Nephron progenitor cell (in vitro differentiated cells): ENCODE data around the gene PDCD1LG2.

ENCODE experiments used
- DNase-seq: peaks from one replicate; pipeline ENCODE4 v3.0.0; 2021
- H3K27ac Mint-ChIP-seq: 2 replicates; pipeline ENCODE4 v1.8.0; 2021; ENCODE audit warnings: mild to moderate bottlenecking, moderate library complexity, mixed read lengths
- H3K27me3 Mint-ChIP-seq: 2 replicates; pipeline ENCODE4 v1.8.0; 2021; ENCODE audit warnings: mild to moderate bottlenecking, low read depth, mixed read lengths; ENCODE audit not compliant: poor library complexity
- H3K36me3 Mint-ChIP-seq: 2 replicates; pipeline ENCODE4 v1.8.0; 2021; ENCODE audit warnings: low read depth, mixed read lengths
- H3K4me1 Mint-ChIP-seq: 2 replicates; pipeline ENCODE4 v1.8.0; 2021; ENCODE audit warnings: mixed read lengths
- H3K4me3 Mint-ChIP-seq: 2 replicates; pipeline ENCODE4 v1.8.0; 2021; ENCODE audit warnings: mild to moderate bottlenecking, moderate library complexity, mixed read lengths
- H3K9me3 Mint-ChIP-seq: 2 replicates; pipeline ENCODE4 v1.8.0; 2021; ENCODE audit warnings: mild to moderate bottlenecking, moderate library complexity, mixed read lengths
- CTCF ChIP-seq: fragments of 200-600 bp; sonication (generic); IDR thresholded peaks from 2 replicates; pipeline ENCODE4 v1.5.0; 2021; ENCODE audit warnings: antibody characterized with exemption

The PDCD1LG2 gene

GRCh38 chr9:5609226-5609596 is 98.9 kb downstream of the PDCD1LG2 start:
- no peaks in the 10 kb centered on the region for H3K27me3 Mint-ChIP-seq
- H3K4me3 Mint-ChIP-seq = no peak overlapping the region
- TF ChIP-seq CTCF = no peak
- H3K27ac Mint-ChIP-seq = no peak overlapping the region
- H3K4me1 Mint-ChIP-seq = no peaks in the 10 kb centered on the region
- H3K9me3 Mint-ChIP-seq = peaks cover 9% of the 10 kb centered on the region
- peaks cover 5% of the 10 kb centered on the region for H3K36me3 Mint-ChIP-seq
- DNase-seq = no peak

GRCh38 chr9:5610491-5610890 is 100.2 kb downstream of the PDCD1LG2 start:
- no peak for TF ChIP-seq CTCF

GRCh38 chr9:5611321-5612184 is 101.2 kb downstream of the PDCD1LG2 start:
- no peak for TF ChIP-seq CTCF
- no peaks in the 10 kb centered on the region for H3K27me3 Mint-ChIP-seq
- no peak overlapping the region for H3K27ac Mint-ChIP-seq
- peaks cover 3% of the 10 kb centered on the region for H3K9me3 Mint-ChIP-seq
- no peaks in the 10 kb centered on the region for H3K4me1 Mint-ChIP-seq
- no peak overlapping the region for H3K4me3 Mint-ChIP-seq
- peaks cover 3% of the 10 kb centered on the region for H3K36me3 Mint-ChIP-seq
- no peak for DNase-seq

More at GRCh38 chr9:5610491-5610890, 100.2 kb downstream of the PDCD1LG2 start:
- Mint-ChIP-seq H3K27me3 (no peaks in the 10 kb centered on the region), H3K27ac (no peak overlapping the region), H3K4me1 (no peaks in the 10 kb centered on the region), H3K36me3 (peaks cover 5% of the 10 kb centered on the region), H3K9me3 (peaks cover 9% of the 10 kb centered on the region), H3K4me3 (no peak overlapping the region)
- no peak for DNase-seq

- Mint-ChIP-seq H3K36me3 (no peaks in the 10 kb centered on the region), H3K4me3 (no peak overlapping the region), H3K27me3 (no peaks in the 10 kb centered on the region), H3K27ac (no peak overlapping the region), H3K4me1 (no peaks in the 10 kb centered on the region), H3K9me3 (no peaks in the 10 kb centered on the region)
- DNase-seq = no peak
- no peak for TF ChIP-seq CTCF
Observed at GRCh38 chr9:5612185-5612530, 101.8 kb downstream of the PDCD1LG2 start.

GRCh38 chr9:5614192-5614591 is 103.9 kb downstream of the PDCD1LG2 start:
- DNase-seq = no peak
- no peak overlapping the region for H3K4me3 Mint-ChIP-seq
- no peaks in the 10 kb centered on the region for H3K4me1 Mint-ChIP-seq
- no peaks in the 10 kb centered on the region for H3K9me3 Mint-ChIP-seq
- TF ChIP-seq CTCF = no peak
- no peak overlapping the region for H3K27ac Mint-ChIP-seq
- H3K27me3 Mint-ChIP-seq = no peaks in the 10 kb centered on the region
- H3K36me3 Mint-ChIP-seq = no peaks in the 10 kb centered on the region

- H3K4me3 Mint-ChIP-seq = no peak overlapping the region
- no peak for TF ChIP-seq CTCF
- no peak for DNase-seq
- no peak overlapping the region for H3K27ac Mint-ChIP-seq
- H3K27me3 Mint-ChIP-seq = peaks cover 1% of the 10 kb centered on the region
- H3K36me3 Mint-ChIP-seq = no peaks in the 10 kb centered on the region
- H3K9me3 Mint-ChIP-seq = no peaks in the 10 kb centered on the region
- no peaks in the 10 kb centered on the region for H3K4me1 Mint-ChIP-seq
Observed at GRCh38 chr9:5614985-5615384, 104.7 kb downstream of the PDCD1LG2 start.
